Activated naive CD4-positive, alpha-beta T cell treated with anti-CD3 and anti-CD28 coated beads, Interleukin-2, amount 50 U/mL, for 24 hours (primary cell): ENCODE data around the gene IER3.
A peak's percentile ranks its signal among the peaks of the same experiment; 100 is the strongest.
"Not testable (repeated sequence)": the region's sequence is repeated elsewhere in the genome, so short reads cannot be mapped to it uniquely, and the experiment has no call there.

ENCODE experiments used
- H3K27ac Mint-ChIP-seq: one replicate; pipeline ENCODE4 v1.8.0; 2021; ENCODE audit warnings: mild to moderate bottlenecking, mixed read lengths
- H3K27me3 Mint-ChIP-seq: one replicate; pipeline ENCODE4 v1.8.0; 2021; ENCODE audit warnings: mixed read lengths
- H3K36me3 Mint-ChIP-seq: one replicate; pipeline ENCODE4 v1.8.0; 2021; ENCODE audit warnings: mixed read lengths
- H3K4me1 Mint-ChIP-seq: one replicate; pipeline ENCODE4 v1.8.0; 2021; ENCODE audit warnings: mixed read lengths
- H3K4me3 Mint-ChIP-seq: one replicate; pipeline ENCODE4 v1.8.0; 2021; ENCODE audit warnings: mild to moderate bottlenecking, mixed read lengths
- H3K9me3 Mint-ChIP-seq: one replicate; pipeline ENCODE4 v1.8.0; 2021; ENCODE audit warnings: mixed read lengths

Gene IER3

GRCh38 chr6:30723159-30723842 is 21.0 kb downstream of the IER3 start:
- Mint-ChIP-seq H3K4me1 (peaks cover 45% of the 10 kb centered on the region), H3K4me3 (peak overlapping the region; percentile 98), H3K27ac (peak overlapping the region; percentile 95), H3K36me3 (peaks cover 19% of the 10 kb centered on the region)
- H3K27me3 Mint-ChIP-seq, H3K9me3 Mint-ChIP-seq: not testable (repeated sequence)

GRCh38 chr6:30722280-30723112 is 21.9 kb downstream of the IER3 start:
- peak overlapping the region; percentile 98 for H3K4me3 Mint-ChIP-seq
- H3K27ac Mint-ChIP-seq = peak overlapping the region; percentile 95
- no peaks in the 10 kb centered on the region for H3K9me3 Mint-ChIP-seq
- H3K36me3 Mint-ChIP-seq = peaks cover 19% of the 10 kb centered on the region
- no peaks in the 10 kb centered on the region for H3K27me3 Mint-ChIP-seq
- peaks cover 48% of the 10 kb centered on the region for H3K4me1 Mint-ChIP-seq

GRCh38 chr6:30722025-30722279 is 22.4 kb downstream of the IER3 start:
- peaks cover 52% of the 10 kb centered on the region for H3K4me1 Mint-ChIP-seq
- peaks cover 21% of the 10 kb centered on the region for H3K36me3 Mint-ChIP-seq
- H3K27ac Mint-ChIP-seq = peak overlapping the region; percentile 95
- not testable (repeated sequence) for H3K9me3 Mint-ChIP-seq, H3K27me3 Mint-ChIP-seq
- peak overlapping the region; percentile 98 for H3K4me3 Mint-ChIP-seq

- Mint-ChIP-seq H3K27me3 (no peaks in the 10 kb centered on the region), H3K36me3 (peaks cover 22% of the 10 kb centered on the region), H3K4me3 (peak overlapping the region; percentile 98), H3K27ac (peak overlapping the region; percentile 95), H3K4me1 (peaks cover 55% of the 10 kb centered on the region), H3K9me3 (no peaks in the 10 kb centered on the region)
Observed at GRCh38 chr6:30721198-30722024, 22.9 kb downstream of the IER3 start.

GRCh38 chr6:30720738-30721197 is 23.6 kb downstream of the IER3 start:
- peak overlapping the region; percentile 98 for H3K4me3 Mint-ChIP-seq
- H3K4me1 Mint-ChIP-seq = peaks cover 60% of the 10 kb centered on the region
- H3K9me3 Mint-ChIP-seq = no peaks in the 10 kb centered on the region
- peaks cover 24% of the 10 kb centered on the region for H3K36me3 Mint-ChIP-seq
- no peaks in the 10 kb centered on the region for H3K27me3 Mint-ChIP-seq
- H3K27ac Mint-ChIP-seq = peak overlapping the region; percentile 95

GRCh38 chr6:30719791-30720737 is 24.3 kb downstream of the IER3 start, which contains the start of gene TUBB:
Gene TUBB, plus strand, starts transcription at chr6:30720352. Its CDS starts 155 bp downstream, at chr6:30720507.
- H3K4me1 Mint-ChIP-seq = peaks cover 62% of the 10 kb centered on the region
- peak within 1 kb of the TSS; percentile 95 for H3K27ac Mint-ChIP-seq
- H3K4me3 Mint-ChIP-seq = peak within 1 kb of the TSS; percentile 98
- H3K36me3 Mint-ChIP-seq = peaks cover 23% of the 10 kb centered on the region
- no peaks in the 10 kb centered on the region for H3K9me3 Mint-ChIP-seq
- no peaks in the 10 kb centered on the region for H3K27me3 Mint-ChIP-seq

GRCh38 chr6:30719356-30719755 is 25.0 kb downstream of the IER3 start:
- H3K27me3 Mint-ChIP-seq = no peaks in the 10 kb centered on the region
- H3K9me3 Mint-ChIP-seq = no peaks in the 10 kb centered on the region
- peak overlapping the region; percentile 98 for H3K4me3 Mint-ChIP-seq
- H3K27ac Mint-ChIP-seq = peak overlapping the region; percentile 93
- peaks cover 23% of the 10 kb centered on the region for H3K36me3 Mint-ChIP-seq
- peaks cover 60% of the 10 kb centered on the region for H3K4me1 Mint-ChIP-seq

GRCh38 chr6:30717845-30718720 is 26.3 kb downstream of the IER3 start:
- Mint-ChIP-seq H3K27ac (peak overlapping the region; percentile 99), H3K4me3 (peak overlapping the region; percentile 98), H3K36me3 (peaks cover 19% of the 10 kb centered on the region), H3K4me1 (peaks cover 49% of the 10 kb centered on the region)
- not testable (repeated sequence) for H3K27me3 Mint-ChIP-seq, H3K9me3 Mint-ChIP-seq

- peak within 1 kb of the TSS; percentile 98 for H3K4me3 Mint-ChIP-seq
- no peaks in the 10 kb centered on the region for H3K9me3 Mint-ChIP-seq
- peak within 1 kb of the TSS; percentile 99 for H3K27ac Mint-ChIP-seq
- peaks cover 21% of the 10 kb centered on the region for H3K36me3 Mint-ChIP-seq
- no peaks in the 10 kb centered on the region for H3K27me3 Mint-ChIP-seq
- H3K4me1 Mint-ChIP-seq = peaks cover 50% of the 10 kb centered on the region
Observed at GRCh38 chr6:30717129-30717844, 27.1 kb downstream of the IER3 start, which contains the start of gene MDC1. Gene MDC1, minus strand, starts transcription at chr6:30717281. Its CDS starts 2,106 bp downstream, at chr6:30715175.

- H3K9me3 Mint-ChIP-seq = no peaks in the 10 kb centered on the region
- peaks cover 22% of the 10 kb centered on the region for H3K36me3 Mint-ChIP-seq
- H3K4me1 Mint-ChIP-seq = peaks cover 55% of the 10 kb centered on the region
Observed at GRCh38 chr6:30716879-30717128, 27.5 kb downstream of the IER3 start.

GRCh38 chr6:30714263-30714662 is 30.1 kb downstream of the IER3 start:
- no peaks in the 10 kb centered on the region for H3K9me3 Mint-ChIP-seq
- H3K4me1 Mint-ChIP-seq = peaks cover 50% of the 10 kb centered on the region
- H3K36me3 Mint-ChIP-seq = peaks cover 20% of the 10 kb centered on the region
- no peak overlapping the region for H3K4me3 Mint-ChIP-seq
- H3K27me3 Mint-ChIP-seq = no peaks in the 10 kb centered on the region
- no peak overlapping the region for H3K27ac Mint-ChIP-seq

More at GRCh38 chr6:30716879-30717128, 27.5 kb downstream of the IER3 start:
- Mint-ChIP-seq H3K27ac (peak overlapping the region; percentile 99), H3K27me3 (no peaks in the 10 kb centered on the region), H3K4me3 (peak overlapping the region; percentile 98)

- H3K27ac Mint-ChIP-seq = no peak overlapping the region
- H3K4me3 Mint-ChIP-seq = no peak overlapping the region
- H3K36me3 Mint-ChIP-seq = peaks cover 28% of the 10 kb centered on the region
- H3K9me3 Mint-ChIP-seq = no peaks in the 10 kb centered on the region
- no peaks in the 10 kb centered on the region for H3K27me3 Mint-ChIP-seq
- peaks cover 48% of the 10 kb centered on the region for H3K4me1 Mint-ChIP-seq
Observed at GRCh38 chr6:30712441-30712945, 31.9 kb downstream of the IER3 start.

- no peak overlapping the region for H3K27ac Mint-ChIP-seq
- H3K36me3 Mint-ChIP-seq = peaks cover 28% of the 10 kb centered on the region
- no peaks in the 10 kb centered on the region for H3K9me3 Mint-ChIP-seq
- H3K4me3 Mint-ChIP-seq = no peak overlapping the region
- H3K4me1 Mint-ChIP-seq = peaks cover 42% of the 10 kb centered on the region
- no peaks in the 10 kb centered on the region for H3K27me3 Mint-ChIP-seq
Observed at GRCh38 chr6:30711758-30712380, 32.5 kb downstream of the IER3 start.
